Limb (tissue), 2 donors: Measurements from ENCODE around the gene KIAA1217.
"Not testable (repeated sequence)": the region's sequence is repeated elsewhere in the genome, so short reads cannot be mapped to it uniquely, and the experiment has no call there.

ENCODE experiments used
- DNase-seq, 2 donors: peaks; one replicate each; pipeline ENCODE4 v3.0.0-alpha.2; 2016; ENCODE audit errors: extremely low spot score in 2 of 2

Gene KIAA1217

GRCh38 chr10:24435374-24435773, 226.4 kb downstream of the KIAA1217 start:
- no peak for DNase-seq

DNA sequence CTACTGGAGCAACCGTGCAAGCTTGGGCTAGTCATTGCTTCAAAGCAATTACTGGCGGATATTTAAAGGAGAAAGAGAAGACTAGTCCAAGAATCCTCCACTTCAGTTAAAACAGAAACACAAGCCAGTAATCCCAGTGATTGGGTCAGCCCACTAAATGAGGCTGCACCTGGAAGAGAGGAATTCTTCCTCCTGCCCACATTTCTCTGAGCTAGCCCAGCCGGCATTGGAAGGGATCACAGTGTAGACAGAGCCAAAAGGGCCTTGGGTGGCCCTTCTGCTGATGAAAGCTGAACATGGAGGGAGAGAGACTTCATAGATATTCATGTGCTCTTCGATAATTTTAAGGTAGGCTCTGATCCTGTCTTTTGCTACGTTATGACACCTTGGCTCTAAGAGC, 228.4 kb downstream of the KIAA1217 start:
- no peak for DNase-seq

- DNase-seq: no peak
Observed at GRCh38 chr10:24438800-24439199, 229.9 kb downstream of the KIAA1217 start.

GRCh38 chr10:24439935-24440334, 231.0 kb downstream of the KIAA1217 start:
- no peak for DNase-seq

- DNase-seq: no peak
Observed at GRCh38 chr10:24440817-24441797, 232.2 kb downstream of the KIAA1217 start.

- DNase-seq: no peak
Observed at GRCh38 chr10:24442234-24442633, 233.3 kb downstream of the KIAA1217 start.

DNA sequence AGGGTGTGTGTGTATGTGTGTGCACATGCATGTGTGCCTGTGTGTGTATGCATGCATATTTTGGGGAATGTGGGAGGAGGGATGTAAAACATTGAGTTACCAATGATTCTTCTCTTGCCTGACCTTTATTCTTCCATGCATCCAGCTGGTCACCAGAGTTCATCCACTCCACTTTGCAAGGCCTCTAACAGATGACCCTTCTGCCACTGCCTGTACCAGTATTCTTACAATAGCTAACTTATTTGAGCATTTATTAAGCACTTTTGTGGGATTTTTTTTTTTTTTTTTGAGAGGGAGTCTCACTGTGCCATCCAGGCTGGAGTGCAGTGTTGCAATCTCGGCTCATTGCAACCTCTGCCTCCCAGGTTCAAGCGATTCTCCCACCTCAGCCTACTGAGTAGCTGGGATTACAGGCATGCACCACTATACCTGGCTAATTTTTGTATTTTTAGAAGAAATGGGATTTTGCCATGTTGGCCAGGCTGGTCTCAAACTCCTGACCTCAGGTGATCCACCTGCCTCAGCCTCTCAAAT, 233.8 kb downstream of the KIAA1217 start:
- not testable (repeated sequence) for DNase-seq

- no peak for DNase-seq
Observed at GRCh38 chr10:24444337-24444736, 235.4 kb downstream of the KIAA1217 start.

DNA sequence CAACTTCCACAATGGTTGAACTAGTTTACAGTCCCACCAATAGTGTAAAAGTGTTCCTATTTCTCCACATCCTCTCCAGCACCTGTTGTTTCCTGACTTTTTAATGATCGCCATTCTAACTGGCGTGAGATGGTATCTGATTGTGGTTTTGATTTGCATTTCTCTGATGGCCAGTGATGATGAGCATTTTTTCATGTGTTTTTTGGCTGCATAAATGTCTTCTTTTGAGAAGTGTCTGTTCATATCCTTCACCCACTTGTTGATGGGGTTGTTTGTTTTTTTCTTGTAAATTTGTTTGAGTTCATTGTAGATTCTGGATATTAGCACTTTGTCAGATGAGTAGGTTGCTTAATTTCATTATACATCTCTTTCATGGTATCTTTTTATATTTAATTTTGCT, 237.0 kb downstream of the KIAA1217 start:
- not testable (repeated sequence) for DNase-seq

- no peak for DNase-seq
Observed at GRCh38 chr10:24446739-24447138, 237.8 kb downstream of the KIAA1217 start.

GRCh38 chr10:24448351-24448999, 239.5 kb downstream of the KIAA1217 start:
- no peak for DNase-seq

DNA sequence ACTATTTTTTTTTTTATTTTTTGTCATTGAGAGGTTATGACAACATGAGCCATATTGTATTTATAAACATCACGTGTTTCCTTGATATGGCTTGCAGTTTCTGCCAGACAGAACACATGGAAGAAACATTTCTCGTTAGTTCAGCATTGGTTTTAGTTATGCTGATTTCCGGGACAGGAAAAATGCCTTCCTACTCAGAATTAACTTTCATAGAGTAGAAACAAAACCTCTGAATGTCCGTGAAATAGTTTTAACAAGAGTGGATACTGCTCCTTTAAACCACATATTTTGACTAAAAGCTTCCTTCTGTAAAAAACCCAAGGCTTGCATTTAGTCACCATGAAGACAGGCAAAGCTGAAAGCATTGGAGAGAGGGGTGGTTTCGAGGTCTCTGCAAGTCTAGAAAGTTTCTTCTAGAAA, 240.4 kb downstream of the KIAA1217 start:
- DNase-seq: peak in 1 of 2 donors; percentile 63

DNA sequence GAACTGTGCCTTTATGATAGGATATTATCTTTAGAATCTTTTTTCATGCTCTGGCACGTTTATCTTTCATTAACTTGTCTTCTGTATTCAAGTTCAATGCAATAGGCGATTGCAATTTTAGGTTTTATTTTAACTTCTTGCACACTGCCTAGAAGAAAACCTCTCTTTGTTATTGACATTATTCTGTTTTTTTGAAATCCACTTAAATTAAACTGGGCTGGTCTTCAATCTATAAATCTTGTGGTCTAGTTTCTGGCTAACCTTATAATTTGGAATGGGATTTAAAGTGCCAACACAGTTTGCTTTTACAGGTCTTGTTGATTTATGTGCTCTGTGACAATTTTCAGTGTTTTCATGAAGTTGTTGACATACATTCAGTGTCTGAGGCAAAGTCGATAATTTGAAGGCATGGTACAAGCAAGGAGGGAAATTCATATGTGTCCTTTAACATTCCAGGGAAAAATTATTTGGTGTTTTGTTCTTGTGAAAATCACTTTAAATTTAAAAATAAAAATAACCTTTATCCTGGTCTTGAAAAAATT, 240.9 kb downstream of the KIAA1217 start:
- no peak for DNase-seq

GRCh38 chr10:24451325-24451820, 242.4 kb downstream of the KIAA1217 start:
- DNase-seq: no peak

DNA sequence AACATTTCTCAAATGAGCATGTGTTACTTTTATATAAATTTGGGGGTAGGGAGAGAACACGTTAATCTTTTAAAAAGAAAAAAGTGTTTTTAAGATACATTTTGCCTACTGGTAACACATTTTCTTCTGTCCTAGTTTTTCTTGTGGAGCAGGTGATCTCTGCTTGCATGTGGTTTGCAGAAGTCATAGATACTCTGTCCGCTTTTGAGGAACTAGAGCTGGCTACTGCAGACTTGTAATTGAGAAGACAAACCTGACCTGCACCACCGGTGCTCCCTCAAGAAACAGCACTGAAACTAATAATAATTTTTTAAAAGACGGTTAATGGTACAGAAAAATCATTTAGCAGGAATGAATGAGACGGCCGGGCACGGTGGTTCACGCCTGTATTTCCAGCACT, 243.1 kb downstream of the KIAA1217 start:
- no peak for DNase-seq

DNA sequence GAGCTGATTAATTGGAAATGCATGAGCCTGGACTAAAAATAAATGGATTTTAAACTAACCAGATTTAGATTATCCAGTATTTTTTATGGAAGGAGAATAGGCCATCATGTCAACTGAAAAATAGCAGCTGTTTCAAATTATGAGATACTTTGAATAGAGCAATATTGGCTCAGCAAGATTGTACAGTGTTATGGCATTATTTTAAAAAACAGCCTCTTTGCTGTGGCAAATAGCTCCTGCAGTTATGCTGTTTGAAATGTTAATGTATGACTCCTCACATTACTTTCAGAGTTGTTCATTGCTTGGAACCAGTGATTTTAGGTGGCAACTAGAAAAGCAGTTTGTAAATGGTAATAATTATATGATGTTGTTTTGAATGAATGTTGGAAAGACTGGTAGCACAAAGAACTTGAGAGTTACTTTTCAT, 244.5 kb downstream of the KIAA1217 start:
- DNase-seq: no peak

GRCh38 chr10:24453973-24454372, 245.0 kb downstream of the KIAA1217 start:
- no peak for DNase-seq

DNA sequence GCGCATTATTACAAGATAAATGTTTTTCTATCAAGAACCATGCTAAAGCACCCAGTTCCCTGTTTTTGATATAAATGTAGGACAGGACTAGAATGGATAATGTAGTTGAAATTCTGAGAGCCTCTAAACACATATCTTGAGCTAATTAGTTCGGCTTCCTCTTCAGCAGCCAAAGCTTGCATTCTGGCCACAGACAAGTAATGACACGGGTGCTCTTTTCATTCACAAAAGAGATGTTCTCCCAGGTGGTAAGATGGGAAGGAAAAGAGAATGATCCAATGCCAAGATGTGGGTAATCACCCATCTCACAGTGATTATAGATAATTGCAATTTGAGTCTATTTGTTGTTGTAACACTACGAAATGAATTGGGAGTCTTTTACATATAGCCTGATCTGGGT, 246.5 kb downstream of the KIAA1217 start:
- DNase-seq: no peak

DNA sequence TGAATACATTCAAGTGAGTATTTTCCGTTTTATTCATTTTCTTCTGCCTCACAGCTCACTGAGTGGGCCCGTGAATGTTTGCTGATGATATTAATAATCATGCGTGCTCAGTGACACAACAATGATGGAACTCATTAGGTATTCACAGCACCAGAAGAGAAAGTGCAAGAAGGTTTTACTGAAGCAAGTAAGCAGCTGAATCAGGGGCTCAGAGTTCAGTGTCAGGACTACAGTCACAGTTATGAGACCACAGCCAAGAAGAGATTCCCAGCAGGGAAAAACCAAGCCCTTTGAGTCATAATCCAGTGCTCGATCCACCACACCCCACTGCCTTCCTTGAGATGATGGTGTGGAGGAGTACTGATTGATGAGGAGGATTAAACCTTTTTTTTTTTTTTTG, 247.4 kb downstream of the KIAA1217 start:
- DNase-seq: no peak

DNA sequence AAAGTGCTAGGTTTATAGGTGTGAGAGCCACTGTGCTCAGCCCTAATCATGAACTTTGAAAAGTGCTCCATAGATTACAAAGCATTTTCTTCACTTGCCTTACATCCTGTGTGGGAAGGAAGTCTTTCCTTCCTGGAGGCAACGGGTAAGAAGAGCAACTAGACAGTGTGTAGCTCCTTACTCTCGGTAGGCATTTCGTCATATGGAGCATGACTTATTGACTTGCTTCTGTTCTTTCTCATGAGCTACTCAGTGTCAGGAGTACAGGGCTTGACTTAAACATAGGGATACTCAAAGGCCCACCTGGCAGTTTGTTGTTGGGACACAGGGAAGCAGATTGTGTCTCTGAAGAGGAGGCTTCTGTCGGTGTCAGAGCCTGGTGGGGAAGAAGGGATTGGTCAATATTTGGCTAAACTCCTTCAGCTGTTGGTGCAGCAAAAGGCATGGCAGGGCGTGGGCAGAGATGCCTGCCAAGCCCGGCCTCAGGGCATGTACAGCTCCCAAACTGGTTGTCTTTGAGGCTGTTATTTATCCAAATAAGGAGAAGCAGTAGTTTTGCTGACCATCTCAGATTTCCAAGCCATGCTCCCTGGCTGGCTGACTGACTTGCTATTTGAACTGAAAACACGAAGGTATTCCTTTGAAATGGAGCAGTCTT, 248.9 kb downstream of the KIAA1217 start:
- no peak for DNase-seq

GRCh38 chr10:24459836-24460235, 250.9 kb downstream of the KIAA1217 start:
- DNase-seq: no peak
